ENCODE results near the gene BRD3.
"Not testable (repeated sequence)": the region's sequence is repeated elsewhere in the genome, so short reads cannot be mapped to it uniquely, and the experiment has no call there.

BRD3 gene

DNA sequence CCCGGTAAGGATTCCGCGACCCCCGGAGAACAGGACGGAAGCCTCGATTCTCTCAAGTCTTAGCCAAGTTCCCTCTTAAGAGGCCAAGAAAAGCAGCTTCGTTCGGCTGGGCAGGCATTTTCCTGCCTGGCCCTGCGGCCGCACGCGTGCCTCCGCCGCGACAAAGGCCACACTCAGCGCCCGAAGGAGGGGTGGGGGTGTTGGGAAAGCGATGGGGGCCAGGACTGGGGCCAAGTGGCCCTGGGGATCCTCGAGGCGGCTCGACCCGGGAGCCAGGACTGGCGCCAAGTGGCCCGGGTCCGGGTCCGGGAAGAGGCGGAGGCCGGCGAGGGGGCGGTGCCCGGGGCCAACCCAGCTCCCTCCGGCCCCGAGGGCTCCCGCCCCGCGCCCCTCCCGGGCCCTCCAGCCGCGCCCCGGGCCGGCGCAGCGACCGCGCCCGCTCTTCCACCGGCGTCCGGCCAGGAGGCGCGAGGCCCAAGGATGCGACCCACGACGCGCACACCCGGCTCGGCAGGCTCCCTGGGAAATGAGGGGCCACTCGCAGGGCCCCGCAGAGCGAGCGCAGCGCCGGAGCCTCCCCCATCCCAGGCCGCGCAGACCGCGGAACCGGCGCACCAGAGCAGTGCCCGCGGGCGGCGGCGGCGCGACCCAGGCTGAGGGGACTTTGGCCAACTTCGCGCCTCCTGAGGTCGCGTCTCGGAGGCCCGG lies 76.5 kb downstream of the BRD3 start:
- no peak for DNase-seq

DNA sequence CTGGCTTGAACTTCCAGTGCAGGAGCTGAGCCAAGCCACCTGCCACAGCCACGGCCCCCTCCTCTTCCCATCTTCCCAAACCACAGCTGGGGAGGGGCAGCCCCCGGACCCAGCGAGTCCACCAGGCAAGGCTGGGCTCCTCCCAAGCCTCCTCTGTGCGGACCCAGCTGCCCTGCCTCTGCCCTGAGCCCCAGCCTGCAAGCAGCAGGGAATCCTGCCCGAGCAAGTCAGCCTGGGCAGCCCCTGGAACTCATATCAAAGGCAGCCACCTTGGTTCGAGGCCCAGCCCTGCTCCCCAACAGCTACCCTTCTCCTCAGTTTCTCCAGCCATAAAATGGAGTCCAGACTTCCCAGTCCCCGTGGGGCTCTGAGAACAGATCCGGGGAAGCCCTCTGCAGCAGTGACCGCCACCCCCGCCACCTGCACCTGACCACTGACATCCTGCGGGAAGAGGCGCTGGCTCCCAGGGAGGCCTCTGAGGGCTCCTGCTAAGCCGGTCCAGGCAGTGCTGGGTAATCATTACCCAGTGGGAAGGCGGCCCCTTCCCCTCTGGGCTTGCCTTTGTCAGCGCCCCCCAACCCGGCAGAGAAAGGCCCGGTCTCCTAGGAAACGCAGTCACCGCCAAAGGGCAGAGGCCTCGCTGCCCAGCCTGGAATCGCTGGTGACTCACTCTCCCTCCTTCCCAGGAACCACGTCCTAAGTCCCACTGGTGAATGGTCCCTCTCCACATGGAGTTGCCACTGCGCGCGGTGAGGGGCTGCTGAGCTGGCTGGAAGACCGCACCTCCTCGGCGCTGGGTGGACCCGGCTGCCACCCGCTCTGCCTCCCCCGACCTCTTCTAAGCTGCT lies 77.2 kb downstream of the BRD3 start:
- peak; percentile 30 for DNase-seq

DNA sequence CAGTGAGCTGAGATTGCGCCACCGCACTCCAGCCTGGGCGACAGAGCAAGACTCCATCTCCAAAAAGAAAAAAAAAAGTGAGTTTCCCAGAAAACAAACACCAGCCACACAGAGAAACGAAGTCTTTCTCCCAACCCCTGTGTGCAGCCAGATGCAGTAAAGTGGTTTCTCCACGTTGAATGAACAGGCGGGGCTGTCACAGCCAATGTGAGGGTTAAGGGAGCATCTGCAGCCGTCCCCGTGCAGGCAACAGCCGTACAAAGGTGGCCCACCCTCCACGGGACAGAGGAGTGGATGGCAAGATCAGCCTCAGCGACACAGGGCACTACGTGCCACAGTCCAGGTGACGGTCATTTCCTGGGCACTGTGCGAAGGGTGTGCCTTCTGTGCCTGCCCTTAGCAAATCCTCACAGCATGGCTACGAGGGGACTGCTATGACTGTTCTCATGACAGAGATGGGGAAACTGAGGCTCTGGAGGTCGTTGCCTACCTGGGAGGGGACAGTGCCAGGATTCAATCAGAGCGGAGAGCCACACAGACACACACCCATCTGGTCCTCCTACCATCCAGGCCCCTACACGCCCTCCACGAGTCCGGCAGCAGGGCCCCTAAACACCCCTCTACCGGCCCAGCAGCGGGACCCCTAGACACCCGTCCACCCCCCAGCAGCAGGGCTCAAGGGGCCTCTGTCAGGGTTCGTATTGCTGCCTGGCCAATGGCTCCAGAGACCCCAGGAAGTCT lies 78.0 kb downstream of the BRD3 start:
- DNase-seq = no peak

DNA sequence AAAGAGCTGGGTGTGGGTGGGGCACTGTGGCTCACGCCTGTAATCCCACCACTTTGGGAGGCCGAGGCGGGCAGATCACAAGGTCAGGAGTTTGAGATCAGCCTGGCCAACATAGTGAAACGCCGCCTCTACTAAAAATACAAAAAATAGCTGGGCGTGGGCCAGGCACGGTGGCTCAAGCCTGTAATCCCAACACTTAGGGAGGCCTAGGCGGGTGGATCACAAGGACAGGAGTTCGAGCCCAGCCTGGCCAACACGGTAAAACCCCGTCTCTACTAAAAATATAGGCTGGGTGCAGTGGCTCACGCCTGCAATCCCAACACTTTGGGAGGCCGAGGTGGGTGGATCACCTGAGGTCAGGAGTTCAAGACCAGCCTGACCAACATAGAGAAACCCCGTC lies 79.1 kb downstream of the BRD3 start:
- not testable (repeated sequence) for DNase-seq

DNA sequence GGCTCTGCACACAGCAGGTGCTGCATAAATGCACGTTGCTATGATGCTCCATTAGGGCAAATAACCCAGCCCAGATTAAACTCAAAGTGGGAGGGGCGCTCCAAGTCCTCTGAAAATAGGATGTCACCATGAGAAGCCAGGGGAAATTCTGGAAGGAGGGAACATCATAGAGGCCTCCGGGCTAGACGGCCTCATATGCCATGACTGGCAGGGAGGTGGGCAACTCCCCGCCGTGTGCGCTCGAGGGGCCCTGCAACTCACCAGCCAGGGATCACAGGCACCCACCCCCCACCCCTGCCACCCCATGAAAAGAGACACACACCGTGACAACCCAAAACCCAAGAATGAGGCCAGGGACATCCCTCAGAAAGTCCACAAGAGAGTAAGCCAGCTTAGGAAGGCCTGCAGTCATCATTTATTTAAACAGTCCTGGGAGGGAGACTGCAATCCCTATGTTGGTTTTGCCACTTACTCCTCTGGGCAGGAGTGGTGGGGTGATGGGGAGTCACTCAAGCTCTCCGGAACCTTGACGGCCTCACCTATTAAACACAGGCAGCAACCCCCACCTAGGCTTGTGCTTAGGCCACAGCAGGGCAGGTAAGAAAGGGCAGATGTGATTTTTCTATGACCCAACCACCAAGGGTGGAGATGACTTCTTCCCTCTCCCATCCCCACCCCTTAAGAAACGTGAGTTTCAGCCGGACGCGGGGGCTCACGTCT lies 79.7 kb downstream of the BRD3 start:
- DNase-seq = no peak

DNA sequence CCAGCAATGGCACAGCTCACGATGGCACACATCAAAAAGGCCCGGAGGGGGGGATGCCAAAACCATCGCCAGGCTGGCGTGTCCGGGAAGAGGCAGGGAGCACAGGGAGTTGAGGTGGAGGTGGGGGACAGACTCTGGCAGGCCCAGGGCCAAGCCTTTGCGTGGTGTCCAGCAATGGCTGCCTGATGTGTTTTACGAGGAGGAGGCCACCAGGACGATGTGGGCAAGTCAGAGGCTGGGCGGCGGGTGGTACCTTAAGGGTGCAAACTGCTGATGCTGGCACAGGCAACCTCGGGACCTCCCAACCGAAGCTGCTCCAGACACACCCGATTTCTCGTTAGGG lies 80.4 kb downstream of the BRD3 start:
- DNase-seq = no peak

DNA sequence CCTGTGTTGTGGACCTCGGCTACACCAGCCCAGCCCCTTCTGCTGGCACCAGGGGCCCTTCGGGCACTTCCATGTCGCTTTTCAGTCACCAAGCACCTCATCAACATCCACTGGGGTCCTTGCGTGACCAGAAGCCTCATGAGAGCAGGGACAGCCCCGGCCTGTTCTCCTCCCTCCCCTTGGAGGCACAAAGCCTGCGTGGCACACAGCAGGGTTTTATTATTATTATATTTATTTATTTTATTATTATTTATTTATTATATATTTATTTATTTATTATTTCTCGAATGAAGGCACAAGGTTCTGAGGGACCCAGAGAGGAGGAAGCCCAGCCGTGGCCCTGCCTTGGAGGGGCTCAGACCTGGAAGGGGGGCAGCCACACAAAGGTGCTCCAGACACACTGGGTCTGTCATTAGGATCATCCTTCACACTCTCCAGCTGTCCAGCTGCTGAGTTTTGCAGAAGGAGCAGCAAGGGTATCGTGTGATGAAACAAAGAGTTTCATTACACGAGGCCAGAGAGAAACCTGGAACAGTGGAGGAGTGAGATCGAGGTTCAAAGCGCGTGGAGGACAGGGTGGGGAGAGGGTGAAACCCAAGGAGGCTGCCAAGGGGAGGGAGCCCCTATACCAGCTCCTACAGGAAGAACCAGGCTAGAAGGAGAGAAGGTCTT lies 80.9 kb downstream of the BRD3 start:
- no peak for DNase-seq

DNA sequence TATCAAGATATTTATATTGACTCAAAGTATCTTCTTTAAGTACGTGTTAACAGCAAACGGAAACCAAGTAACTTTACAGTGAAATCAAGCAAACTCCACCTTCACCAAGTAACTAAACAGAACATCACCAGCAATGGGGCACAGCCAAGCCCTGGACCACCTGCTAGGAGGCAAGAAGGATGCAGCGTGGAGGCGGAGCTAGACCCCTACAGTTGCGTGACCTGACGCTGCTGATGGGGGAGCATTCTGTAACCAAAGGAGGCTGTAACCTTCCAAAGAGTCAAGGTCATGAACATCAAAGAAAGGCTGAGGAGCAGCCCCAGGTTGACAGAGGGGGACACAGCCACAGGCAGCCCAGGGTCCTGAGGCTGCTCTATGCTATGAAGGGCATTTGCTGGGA lies 81.8 kb downstream of the BRD3 start:
- no peak for DNase-seq

DNA sequence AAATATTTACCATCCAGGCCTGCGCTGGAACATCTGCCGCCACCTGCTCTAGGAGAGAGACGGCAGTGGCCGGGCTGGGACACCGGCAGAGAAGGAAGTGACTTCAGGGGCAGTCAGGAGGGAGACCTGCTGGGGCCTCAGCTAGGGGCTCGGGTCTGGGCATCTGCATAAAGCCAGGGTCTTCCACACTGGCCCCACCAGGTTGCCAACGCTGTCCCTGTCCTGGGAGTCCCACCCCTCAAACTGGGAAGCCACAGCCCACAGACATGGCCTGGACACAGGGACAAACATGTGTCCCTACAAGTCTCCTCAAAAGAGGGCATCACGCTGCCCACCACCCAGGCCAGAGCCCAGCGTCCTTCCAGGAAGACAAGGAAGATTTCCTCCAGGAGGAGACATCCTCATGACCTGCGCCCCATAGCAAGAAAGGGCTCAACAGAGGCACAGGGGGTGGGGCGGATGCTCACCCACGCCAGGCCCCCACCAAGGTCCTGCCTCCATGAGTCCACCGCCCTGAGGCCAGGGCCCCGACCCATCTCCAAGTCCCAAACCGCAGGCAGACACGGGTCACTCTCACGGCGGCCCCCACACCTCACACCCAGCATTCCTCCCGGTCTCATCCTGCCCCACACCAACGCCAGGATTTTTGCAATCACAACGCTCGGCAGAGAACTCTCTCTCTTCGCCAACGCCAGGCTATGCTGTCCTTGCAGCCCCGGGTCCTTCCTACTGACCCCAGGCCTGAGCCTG lies 84.7 kb downstream of the BRD3 start:
- DNase-seq = no peak

DNA sequence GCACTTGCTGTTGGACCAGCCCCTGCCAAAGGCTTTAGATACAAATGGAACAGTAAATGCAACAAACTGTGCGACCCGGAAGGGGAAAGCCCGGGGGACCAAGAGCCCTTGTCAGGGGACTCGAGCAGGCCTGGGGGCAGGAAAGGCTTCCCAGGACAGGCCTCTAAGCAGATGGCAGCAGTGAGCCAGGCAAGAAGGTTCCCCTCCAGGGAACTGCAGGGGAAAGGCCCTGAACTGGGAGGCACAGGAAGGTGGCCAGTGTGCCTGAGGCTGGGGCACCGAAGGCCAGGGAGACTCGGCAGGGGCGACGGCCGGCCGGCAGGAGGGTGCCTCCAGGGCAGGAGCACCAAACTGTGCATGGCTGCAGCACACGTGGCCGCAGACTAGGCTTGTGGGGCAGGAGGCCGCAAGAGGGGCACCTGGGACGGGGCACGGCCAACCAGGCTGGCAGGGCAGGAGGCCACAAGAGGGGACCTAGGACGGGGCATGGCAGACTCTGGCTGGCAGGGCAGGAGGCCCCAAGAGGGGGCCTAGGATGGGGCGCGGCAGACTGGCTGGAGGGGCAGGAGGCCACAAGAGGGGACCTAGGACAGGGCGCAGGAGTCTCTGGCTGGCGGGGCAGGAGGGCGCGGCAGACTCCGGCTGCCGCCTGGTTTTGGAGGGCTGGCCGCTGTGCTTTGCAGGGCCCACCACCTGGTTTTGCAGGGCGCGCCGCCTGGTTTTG lies 85.7 kb downstream of the BRD3 start:
- no peak for DNase-seq

DNA sequence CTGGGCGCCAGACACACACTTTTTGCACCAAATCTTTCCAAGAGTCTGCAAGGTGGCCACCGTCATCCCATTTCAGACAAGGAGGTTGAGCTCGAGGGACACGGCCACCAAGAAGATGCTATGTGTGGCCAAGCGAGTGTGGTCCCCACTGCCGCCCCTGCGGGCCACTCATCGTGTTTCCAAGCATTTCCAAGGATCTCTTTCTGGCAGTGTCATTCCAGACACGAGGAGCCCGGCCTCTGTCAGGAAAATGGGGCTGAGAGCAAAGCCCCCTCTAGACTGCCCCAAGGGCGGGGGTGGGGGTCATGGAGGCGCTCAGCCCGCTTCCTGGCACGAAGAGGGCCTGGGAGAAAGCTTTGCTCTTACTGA lies 86.3 kb downstream of the BRD3 start:
- no peak for DNase-seq

DNA sequence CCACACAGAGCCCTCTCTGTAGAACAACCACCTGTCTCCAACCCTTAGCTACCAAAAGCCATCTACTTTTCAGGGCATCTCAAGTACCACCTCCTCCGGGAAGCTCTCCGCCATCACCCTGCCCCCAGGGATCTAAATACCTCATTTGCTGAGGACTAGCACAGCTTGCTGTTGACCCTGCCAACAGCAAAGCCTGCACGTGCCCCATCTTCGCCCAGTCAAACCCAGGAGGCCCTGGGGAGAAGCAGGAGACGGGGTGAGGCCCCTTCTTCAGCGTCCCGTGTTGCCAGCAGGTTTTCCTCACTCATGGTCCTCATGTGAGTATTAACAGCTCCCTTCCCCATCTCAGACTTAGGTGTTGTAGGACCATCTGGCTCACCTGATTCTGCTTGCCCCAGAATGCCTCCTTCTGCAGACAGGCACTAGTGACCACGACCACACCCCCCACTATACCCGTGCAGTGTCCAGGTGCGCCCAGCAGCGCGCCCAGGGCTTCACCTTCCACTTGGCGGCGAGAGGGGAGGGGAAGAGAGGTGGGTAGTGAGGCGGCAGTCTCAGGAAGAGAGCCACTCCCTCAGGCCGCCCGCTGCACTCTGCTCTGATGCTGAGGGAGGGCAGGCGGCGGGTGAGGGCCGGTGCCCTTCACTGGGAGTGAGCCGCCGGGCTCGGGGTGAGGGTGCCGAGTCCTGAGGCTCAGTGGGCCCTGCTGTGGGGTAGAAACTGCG lies 86.8 kb downstream of the BRD3 start:
- DNase-seq = no peak

Measured in hematopoietic multipotent progenitor cell treated with erythropoietin and hydrocortisone succinate and interleukin-3 and kit ligand, for 8 days (in vitro differentiated cells).